Brain microvascular endothelial cell (primary cell): Measurements from ENCODE around the gene LMBRD2.

Experiments
- DNase-seq: peaks from one replicate; pipeline ENCODE4 v3.0.0-alpha.2; 2020
- H3K27ac ChIP-seq: fragments of 250-450 bp; sonication (Bioruptor Pico); 2 replicates; pipeline ENCODE4 v1.5.1; 2020; ENCODE audit warnings: mild to moderate bottlenecking, moderate library complexity
- H3K27me3 ChIP-seq: fragments of 250-450 bp; sonication (Bioruptor Pico); replicated peaks from 2 replicates; pipeline ENCODE4 v1.5.1; 2020; ENCODE audit warnings: mild to moderate bottlenecking
- H3K36me3 ChIP-seq: fragments of 250-450 bp; sonication (Bioruptor Pico); replicated peaks from 2 replicates; pipeline ENCODE4 v1.5.1; 2020; ENCODE audit warnings: mild to moderate bottlenecking
- H3K4me3 ChIP-seq: 2 replicates; pipeline ENCODE4 v1.5.1; 2011; ENCODE audit warnings: low read depth, mild to moderate bottlenecking, control low read depth, low read length, moderate library complexity
- CTCF ChIP-seq: IDR thresholded peaks from 2 replicates; pipeline ENCODE4 v1.5.1; 2011; ENCODE audit warnings: low read depth, mild to moderate bottlenecking, moderate library complexity, low read length, control low read depth, inconsistent platforms; ENCODE audit errors: missing control alignments
- in situ Hi-C: cut with HindIII; loops from 2 replicates; pipeline ENCODE4 v1.10.0; 2017; ENCODE audit warnings: low sequenced_read_pairs, low pct_ligation_motif_present

The LMBRD2 gene

DNA sequence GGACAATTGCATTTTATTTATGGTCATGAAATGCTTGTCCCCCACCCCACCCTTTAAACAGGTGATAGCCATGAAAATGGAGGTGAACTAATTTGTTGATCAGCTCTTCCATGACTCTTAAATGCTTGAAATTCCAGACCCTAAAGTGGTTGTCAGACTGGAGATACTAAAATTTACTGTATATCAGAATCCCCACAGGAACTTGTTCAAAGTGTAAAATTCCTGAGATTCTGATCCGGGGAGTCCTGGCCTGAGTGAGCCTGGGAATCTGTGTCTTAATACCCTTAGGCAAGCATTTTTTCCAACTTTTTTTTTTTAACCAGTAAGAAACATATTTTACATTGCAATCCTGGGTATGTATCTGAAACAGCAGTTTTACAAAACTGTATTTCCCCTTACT, 4.9 kb upstream of the LMBRD2 start:
- H3K36me3 ChIP-seq, result peaks cover 17% of the 10 kb centered on the region
- in situ Hi-C loops, result no loop called here
- DNase-seq, result peak; percentile 35
- no peaks in the 10 kb centered on the region for H3K27me3 ChIP-seq
- no peak for TF ChIP-seq CTCF
- H3K27ac ChIP-seq, result peak overlapping the region; percentile 45
- no peak overlapping the region for H3K4me3 ChIP-seq

- H3K4me3 ChIP-seq, result no peak overlapping the region
- no peak for DNase-seq
- H3K27ac ChIP-seq, result peak overlapping the region; percentile 31
- peaks cover 15% of the 10 kb centered on the region for H3K36me3 ChIP-seq
- no peak for TF ChIP-seq CTCF
- H3K27me3 ChIP-seq, result no peaks in the 10 kb centered on the region
- in situ Hi-C loops, result no loop called here
Observed at GRCh38 chr5:36156121-36156601, 4.5 kb upstream of the LMBRD2 start.

DNA sequence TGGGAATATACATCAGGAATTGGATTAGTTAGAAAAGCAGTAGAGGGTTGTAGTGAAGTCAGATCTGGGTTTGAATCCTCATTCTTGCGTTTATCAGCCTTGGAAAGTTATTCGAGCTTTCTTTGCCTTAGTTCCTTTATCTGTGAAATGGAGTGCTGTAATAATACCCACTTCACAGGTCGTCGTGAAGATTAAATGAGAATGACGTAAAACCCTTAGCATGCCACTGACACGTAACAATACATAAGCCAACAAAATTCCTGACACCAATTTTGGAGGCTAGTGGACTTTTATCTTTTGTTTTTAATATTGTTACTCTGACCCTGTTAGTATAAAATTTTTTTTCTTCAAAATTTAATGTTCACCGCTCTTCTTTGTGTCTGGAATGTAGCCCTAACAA, 3.6 kb upstream of the LMBRD2 start:
- H3K36me3 ChIP-seq, result peaks cover 9% of the 10 kb centered on the region

GRCh38 chr5:36153726-36154125, 2.0 kb upstream of the LMBRD2 start:
- H3K4me3 ChIP-seq, result no peak overlapping the region
- no peak for TF ChIP-seq CTCF
- no peak for DNase-seq
- H3K27ac ChIP-seq, result no peak overlapping the region
- H3K27me3 ChIP-seq, result no peaks in the 10 kb centered on the region
- no peaks in the 10 kb centered on the region for H3K36me3 ChIP-seq
- in situ Hi-C loops, result no loop called here

More for the DNA sequence above, 3.6 kb upstream of the LMBRD2 start:
- Histone ChIP-seq H3K27me3 (no peaks in the 10 kb centered on the region), H3K27ac (no peak overlapping the region), H3K4me3 (no peak overlapping the region)
- in situ Hi-C loops, result no loop called here
- DNase-seq, result no peak
- TF ChIP-seq CTCF, result no peak

- TF ChIP-seq CTCF, result no peak
- Histone ChIP-seq H3K36me3 (no peaks in the 10 kb centered on the region), H3K4me3 (peak overlapping the region; percentile 93), H3K27ac (no peak overlapping the region), H3K27me3 (no peaks in the 10 kb centered on the region)
- in situ Hi-C loops, result no loop called here
- DNase-seq, result no peak
Observed at GRCh38 chr5:36153298-36153677, 1.6 kb upstream of the LMBRD2 start.
